GM12875 (cell line): ENCODE results near the gene XIRP1.
"Not testable (repeated sequence)": the region's sequence is repeated elsewhere in the genome, so short reads cannot be mapped to it uniquely, and the experiment has no call there.

ENCODE experiments used
- H3K4me3 ChIP-seq: one replicate; pipeline ENCODE4 v1.5.1; 2011; ENCODE audit warnings: low read depth, low read length, control low read depth
- TF ChIP-seq, protein P1 (sequence below): IDR thresholded peaks from 2 replicates; pipeline ENCODE4 v1.5.1; 2011; ENCODE audit warnings: low read depth, mild to moderate bottlenecking, control low read depth, inconsistent platforms, low read length, moderate library complexity, borderline replicate concordance; ENCODE audit not compliant: insufficient read depth

Gene XIRP1

DNA sequence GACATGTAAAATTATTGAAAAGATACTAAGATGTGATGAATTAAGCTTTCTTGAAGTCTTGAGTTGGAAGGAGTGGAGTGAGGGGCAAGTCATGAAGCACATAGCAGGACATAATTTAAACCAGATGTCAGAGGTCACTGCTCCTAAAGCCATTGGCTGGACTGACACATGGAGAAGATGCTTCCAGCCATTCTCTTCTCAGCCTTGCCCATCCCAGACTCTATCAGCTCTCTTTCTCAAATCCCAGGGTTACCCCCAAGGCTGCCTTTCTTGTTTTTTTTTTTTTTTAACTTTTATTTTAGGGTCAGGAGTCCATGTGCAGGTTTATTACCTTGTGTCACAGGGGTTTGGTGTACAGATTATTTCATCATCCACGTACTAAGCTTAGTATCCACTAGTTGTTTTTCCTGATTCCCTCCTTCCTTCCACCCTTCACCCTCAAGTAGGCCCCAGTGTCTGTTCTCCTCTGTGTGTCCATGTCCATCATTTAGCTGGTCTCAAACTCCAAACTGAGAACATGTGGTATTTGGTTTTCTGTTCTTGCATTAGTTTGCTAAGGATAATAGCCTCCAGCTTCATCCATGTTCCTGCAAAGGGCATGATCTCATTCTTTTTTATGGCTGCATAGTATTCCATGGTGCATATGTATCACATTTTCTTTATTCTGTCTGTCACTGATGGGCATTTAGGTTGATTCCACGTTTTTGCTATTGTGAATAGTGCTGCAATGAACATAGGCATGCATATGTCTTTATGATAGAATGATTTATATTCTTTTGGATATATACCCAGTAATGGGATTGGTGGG, 18.9 kb downstream of the XIRP1 start:
- TF ChIP-seq, protein P1, sequence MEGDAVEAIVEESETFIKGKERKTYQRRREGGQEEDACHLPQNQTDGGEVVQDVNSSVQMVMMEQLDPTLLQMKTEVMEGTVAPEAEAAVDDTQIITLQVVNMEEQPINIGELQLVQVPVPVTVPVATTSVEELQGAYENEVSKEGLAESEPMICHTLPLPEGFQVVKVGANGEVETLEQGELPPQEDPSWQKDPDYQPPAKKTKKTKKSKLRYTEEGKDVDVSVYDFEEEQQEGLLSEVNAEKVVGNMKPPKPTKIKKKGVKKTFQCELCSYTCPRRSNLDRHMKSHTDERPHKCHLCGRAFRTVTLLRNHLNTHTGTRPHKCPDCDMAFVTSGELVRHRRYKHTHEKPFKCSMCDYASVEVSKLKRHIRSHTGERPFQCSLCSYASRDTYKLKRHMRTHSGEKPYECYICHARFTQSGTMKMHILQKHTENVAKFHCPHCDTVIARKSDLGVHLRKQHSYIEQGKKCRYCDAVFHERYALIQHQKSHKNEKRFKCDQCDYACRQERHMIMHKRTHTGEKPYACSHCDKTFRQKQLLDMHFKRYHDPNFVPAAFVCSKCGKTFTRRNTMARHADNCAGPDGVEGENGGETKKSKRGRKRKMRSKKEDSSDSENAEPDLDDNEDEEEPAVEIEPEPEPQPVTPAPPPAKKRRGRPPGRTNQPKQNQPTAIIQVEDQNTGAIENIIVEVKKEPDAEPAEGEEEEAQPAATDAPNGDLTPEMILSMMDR = no peak
- H3K4me3 ChIP-seq = no peak overlapping the region

DNA sequence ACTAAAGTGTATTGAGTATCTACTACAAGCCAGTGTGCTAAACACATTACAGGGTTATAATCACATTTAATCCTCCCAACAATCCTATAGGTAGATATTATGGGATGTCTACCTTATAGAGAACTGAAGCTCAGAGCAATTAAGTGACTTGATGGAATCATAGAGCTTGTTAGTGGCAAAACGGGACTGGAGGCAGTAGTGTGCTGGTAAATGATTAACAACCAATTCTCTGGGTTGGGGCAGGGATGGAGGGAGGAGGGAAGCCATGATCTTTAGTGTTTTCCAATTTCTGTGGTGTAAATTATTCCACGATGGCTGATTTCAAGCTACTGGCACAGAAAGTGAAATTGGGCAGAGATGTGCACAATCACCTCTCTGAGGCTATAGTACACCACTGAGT, 20.5 kb downstream of the XIRP1 start:
- no peak overlapping the region for H3K4me3 ChIP-seq
- TF ChIP-seq, protein P1 = no peak

DNA sequence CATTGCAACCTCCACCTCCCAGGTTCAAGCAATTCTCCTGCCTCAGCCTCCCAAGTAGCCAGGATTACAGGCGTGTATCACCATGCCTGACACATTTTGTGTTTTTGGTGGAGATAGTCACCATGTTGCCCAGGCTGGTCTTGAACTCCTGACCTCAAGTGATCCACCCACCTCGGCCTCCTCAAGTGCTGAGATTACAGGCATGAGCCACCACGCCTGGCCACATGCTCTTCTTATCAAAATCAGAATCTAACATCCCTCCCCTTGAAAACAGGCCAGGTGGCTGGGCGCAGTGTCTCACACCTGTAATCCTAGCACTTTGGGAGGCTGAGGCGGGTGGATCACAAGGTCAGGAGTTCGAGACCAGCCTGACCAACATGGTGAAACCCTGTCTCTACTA, 21.5 kb downstream of the XIRP1 start:
- not testable (repeated sequence) for H3K4me3 ChIP-seq

- TF ChIP-seq, protein P1 = no peak
Observed at GRCh38 chr3:39170461-39170860, 21.9 kb downstream of the XIRP1 start.

DNA sequence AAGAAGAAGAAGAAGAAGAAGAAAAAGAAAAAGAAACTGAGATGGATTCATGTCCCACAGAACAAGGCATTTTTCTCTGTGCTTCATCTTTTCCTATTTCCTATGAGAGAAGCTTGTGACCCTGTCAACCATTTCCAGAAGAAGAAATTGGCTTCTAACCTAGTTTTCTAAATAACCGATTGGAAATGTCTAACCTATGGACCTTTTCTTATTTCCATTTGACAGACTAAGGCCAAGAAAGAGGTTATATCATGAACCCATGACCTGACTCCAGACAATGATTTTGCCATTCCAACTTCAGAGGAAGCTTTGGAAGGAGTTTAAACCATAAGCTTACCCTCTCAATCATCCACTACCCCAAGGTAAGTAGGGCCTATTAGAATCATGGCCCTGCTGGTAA, 22.7 kb downstream of the XIRP1 start:
- TF ChIP-seq, protein P1 = no peak
- no peak overlapping the region for H3K4me3 ChIP-seq

More at GRCh38 chr3:39170461-39170860, 21.9 kb downstream of the XIRP1 start:
- H3K4me3 ChIP-seq = no peak overlapping the region

GRCh38 chr3:39168156-39168780, 24.1 kb downstream of the XIRP1 start:
- TF ChIP-seq, protein P1 = no peak
- no peak overlapping the region for H3K4me3 ChIP-seq

- no peak overlapping the region for H3K4me3 ChIP-seq
- TF ChIP-seq, protein P1 = no peak
Observed at GRCh38 chr3:39166932-39167532, 25.4 kb downstream of the XIRP1 start.
